HG03060 (cell line): ENCODE results near the gene PPP2R2D.
"Not testable (repeated sequence)": the region's sequence is repeated elsewhere in the genome, so short reads cannot be mapped to it uniquely, and the experiment has no call there.

ENCODE experiments used
- ATAC-seq: cut with Tn5 transposase; IDR thresholded peaks from one replicate; pipeline ENCODE4 v1.9.1; 2021; ENCODE audit warnings: low read depth, moderate number of reproducible peaks; ENCODE audit not compliant: unreplicated experiment

PPP2R2D gene

DNA sequence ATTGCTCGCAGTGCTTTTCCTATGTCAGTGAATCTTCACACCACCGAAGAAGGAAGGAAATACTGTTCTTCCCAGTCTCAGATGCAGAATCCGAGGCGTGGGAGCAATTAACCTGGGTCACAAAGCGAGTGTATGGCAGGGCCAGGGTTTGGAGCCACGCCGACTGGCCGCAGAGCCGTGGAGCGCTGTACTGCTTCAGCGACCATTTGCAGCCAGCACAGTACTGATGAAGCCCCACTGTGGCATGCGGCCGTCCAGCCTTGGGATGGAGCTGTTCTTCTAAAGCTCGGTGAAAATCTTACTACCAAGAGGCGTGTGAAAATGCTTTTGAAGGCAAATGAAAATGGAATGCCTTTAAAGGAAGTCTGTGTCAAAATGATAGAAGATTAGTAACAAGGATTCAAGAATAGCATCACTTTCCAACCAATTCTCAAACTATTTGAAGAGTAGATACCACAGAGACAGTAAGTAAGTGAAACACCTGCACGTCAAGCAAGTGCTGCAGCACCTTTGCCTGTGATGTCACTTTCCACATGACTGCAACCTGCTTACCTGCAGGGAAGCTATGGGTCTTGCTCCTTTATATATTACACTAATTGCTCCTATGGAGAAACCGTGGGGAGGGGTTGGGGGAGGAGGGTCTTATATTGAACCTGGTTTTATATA lies 4.9 kb downstream of the PPP2R2D start:
- no peak for ATAC-seq

GRCh38 chr10:131906269-131906639 lies 5.4 kb downstream of the PPP2R2D start:
- ATAC-seq = no peak

DNA sequence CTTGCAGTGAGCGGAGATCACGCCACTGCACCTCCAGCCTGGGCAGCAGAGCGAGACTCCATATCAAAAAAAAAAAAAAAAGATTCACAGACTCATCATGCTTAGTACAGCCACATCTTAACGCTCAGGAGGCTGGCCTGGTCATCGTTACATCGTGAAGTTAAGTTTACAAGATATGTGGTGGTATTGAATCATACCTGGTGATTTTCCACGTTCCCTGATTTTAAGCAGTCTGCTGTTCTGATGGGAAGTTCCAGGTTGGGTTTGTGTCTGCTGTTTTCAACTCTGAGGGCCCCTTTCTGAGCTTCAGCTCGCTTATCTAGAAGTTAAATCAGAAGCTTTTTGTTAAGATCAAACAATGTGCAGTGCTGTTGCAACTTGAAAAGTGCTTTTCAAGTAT lies 6.9 kb downstream of the PPP2R2D start:
- ATAC-seq = no peak

GRCh38 chr10:131908151-131908550 lies 7.3 kb downstream of the PPP2R2D start:
- no peak for ATAC-seq

- ATAC-seq = no peak
Observed at GRCh38 chr10:131909014-131909808, 8.4 kb downstream of the PPP2R2D start.

- no peak for ATAC-seq
Observed at GRCh38 chr10:131909929-131910328, 9.1 kb downstream of the PPP2R2D start.

DNA sequence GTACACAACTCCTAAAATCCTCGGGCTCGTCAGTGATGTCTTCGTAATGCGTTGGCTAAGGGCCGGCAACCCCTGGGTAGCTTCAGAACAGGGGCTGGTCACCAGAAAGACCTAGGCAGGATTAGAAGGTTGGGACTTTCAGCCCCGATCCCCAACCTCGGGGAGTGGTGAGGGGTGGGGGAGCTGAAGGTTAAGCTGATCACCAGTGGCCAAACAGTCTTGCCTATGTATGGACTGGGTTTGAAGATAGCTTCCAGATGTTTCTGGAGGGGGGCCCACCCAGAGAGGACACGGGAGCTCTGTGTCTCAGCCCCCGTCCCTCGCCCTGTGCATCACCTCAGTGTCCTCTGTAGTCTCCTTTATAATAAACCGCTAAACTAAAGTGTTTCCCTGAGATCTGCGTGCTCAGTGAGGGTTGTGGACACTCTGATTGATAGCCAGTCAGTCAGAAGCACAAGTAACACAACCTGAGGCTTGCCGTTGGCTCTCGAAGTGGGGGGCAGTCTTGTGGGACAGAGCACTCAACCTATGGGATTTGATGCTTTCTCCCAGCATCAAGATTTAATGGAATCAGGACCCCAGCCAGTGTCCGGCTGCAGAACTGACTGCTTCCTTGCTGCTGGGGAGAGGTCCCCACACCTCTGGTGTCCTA lies 10.0 kb downstream of the PPP2R2D start:
- ATAC-seq = no peak

GRCh38 chr10:131911451-131911850 lies 10.6 kb downstream of the PPP2R2D start:
- no peak for ATAC-seq

DNA sequence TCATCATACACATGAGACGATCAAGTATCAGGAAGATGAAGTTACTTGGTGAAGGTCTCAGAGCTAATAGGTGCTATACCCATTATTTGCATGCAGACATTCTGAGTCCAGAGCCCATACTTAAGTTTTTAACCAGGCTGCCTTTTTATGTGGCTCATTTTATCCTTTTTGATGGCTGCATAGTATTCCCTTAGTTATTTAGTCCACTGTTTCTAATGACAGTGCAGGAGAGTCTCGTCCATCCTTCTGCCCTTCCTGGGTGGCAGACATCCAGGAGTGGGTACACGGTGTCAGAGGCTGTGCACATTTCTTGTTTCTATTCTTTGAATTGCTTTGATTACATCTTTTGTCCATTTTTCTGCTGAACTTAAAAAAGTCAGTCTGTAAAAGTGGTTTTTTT lies 11.8 kb downstream of the PPP2R2D start:
- ATAC-seq = no peak

- no peak for ATAC-seq
Observed at GRCh38 chr10:131915484-131915883, 14.7 kb downstream of the PPP2R2D start.

- no peak for ATAC-seq
Observed at GRCh38 chr10:131915990-131916766, 15.4 kb downstream of the PPP2R2D start.

DNA sequence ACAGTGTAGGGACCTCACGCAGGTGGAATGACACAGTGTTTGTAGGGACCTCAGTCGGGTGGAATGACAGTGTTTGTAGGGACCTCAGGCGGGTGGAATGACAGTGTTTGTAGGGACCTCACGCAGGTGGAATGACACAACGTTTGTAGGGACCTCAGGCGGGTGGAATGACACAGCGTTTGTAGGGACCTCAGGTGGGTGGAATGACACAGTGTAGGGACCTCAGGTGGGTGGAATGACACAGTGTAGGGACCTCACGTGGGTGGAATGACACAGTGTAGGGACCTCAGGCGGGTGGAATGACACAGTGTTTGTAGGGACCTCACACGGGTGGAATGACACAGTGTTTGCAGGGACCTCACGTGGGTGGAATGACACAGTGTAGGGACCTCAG lies 16.0 kb downstream of the PPP2R2D start:
- ATAC-seq = not testable (repeated sequence)

DNA sequence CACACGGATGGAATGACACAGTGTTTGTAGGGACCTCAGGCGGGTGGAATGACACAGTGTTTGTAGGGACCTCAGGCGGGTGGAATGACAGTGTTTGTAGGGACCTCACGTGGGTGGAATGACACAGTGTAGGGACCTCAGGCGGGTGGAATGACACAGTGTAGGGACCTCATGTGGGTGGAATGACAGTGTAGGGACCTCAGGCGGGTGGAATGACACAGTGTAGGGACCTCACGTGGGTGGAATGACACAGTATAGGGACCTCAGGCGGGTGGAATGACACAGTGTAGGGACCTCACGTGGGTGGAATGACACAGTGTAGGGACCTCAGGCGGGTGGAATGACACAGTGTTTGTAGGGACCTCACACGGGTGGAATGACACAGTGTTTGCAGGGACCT lies 16.7 kb downstream of the PPP2R2D start:
- not testable (repeated sequence) for ATAC-seq

DNA sequence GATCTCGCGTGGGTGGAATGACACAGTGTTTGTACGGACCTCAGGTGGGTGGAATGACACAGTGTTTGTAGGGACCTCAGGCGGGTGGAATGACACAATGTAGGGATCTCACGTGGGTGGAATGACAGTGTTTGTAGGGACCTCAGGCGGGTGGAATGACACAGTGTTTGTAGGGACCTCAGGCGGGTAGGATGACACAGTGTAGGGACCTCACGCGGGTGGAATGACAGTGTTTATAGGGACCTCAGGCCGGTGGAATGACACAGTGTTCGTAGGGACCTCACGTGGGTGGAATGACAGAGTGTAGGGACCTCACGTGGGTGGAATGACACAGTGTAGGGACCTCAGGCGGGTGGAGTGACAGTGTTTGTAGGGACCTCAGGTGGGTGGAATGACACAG lies 18.7 kb downstream of the PPP2R2D start:
- not testable (repeated sequence) for ATAC-seq

GRCh38 chr10:131920151-131920550 lies 19.3 kb downstream of the PPP2R2D start:
- no peak for ATAC-seq

GRCh38 chr10:131920693-131921092 lies 19.9 kb downstream of the PPP2R2D start:
- no peak for ATAC-seq

DNA sequence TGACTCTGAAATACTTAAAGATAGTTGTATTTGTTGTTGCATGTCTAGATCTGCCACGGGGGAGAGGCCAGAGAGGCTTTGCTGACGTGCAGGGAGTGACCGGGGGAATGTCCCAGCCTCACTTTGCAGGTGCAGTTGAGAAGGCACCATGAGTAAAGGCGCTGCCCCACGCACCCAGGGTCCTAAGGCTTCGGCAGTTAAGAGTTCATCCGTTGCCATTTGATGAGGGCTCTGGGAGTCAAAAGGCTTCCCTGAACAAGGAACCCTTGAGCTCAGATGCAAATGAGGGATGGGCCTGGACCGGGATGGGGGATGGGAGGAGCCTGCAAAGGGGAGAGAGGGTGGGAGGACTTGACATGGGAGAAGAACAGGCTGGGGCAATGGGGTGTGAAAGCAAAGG lies 20.4 kb downstream of the PPP2R2D start:
- ATAC-seq = no peak

- ATAC-seq = no peak
Observed at GRCh38 chr10:131923038-131923756, 22.4 kb downstream of the PPP2R2D start.

GRCh38 chr10:131925011-131925649 lies 24.3 kb downstream of the PPP2R2D start:
- ATAC-seq = no peak

- ATAC-seq = no peak
Observed at GRCh38 chr10:131925716-131926115, 24.9 kb downstream of the PPP2R2D start.
